Suprapubic skin (tissue), 4 donors: ENCODE results near the gene KANK4.

Experiments
- CTCF ChIP-seq, 2 donors: fragments of 200-600 bp in 1 of 2; fragments of 450-650 bp in 1 of 2; sonication (generic) in 1 of 2; IDR thresholded peaks; one replicate each; pipeline ENCODE4 v1.5.1; 2016 to 2019; ENCODE audit warnings: antibody characterized with exemption in 2 of 2, mild to moderate bottlenecking in 1 of 2, moderate library complexity in 1 of 2
- POLR2A ChIP-seq, 2 donors: fragments of 450-650 bp; IDR thresholded peaks; one replicate each; pipeline ENCODE4 v1.6.1; 2017; ENCODE audit warnings: antibody characterized with exemption in 2 of 2, mild to moderate bottlenecking in 2 of 2, moderate library complexity in 2 of 2
- POLR2AphosphoS5 ChIP-seq, 3 donors: sonication (generic); formaldehyde crosslinking; IDR thresholded peaks; one replicate each; pipeline ENCODE4 v1.6.1; 2017; ENCODE audit warnings: antibody characterized with exemption in 3 of 3

- TF ChIP-seq CTCF (IDR thresholded peaks at IDR 0.05) (no peak), POLR2A (IDR thresholded peaks at IDR 0.05) (no peak), POLR2AphosphoS5 (IDR thresholded peaks at IDR 0.05) (no peak)
These were observed 123.0 kb downstream of the KANK4 start for GRCh38 chr1:62196086-62196690.
